ENCODE measurements around the gene TBL1X. TPM values are rescaled to one million over a fixed set of nuclear protein-coding genes. Genes with fewer than 3 reads are reported as not detected.

Gene TBL1X
- total and polyA plus RNA-seq, 4 donors: 2.3 to 21.7 (median 13.3) TPM

DNA sequence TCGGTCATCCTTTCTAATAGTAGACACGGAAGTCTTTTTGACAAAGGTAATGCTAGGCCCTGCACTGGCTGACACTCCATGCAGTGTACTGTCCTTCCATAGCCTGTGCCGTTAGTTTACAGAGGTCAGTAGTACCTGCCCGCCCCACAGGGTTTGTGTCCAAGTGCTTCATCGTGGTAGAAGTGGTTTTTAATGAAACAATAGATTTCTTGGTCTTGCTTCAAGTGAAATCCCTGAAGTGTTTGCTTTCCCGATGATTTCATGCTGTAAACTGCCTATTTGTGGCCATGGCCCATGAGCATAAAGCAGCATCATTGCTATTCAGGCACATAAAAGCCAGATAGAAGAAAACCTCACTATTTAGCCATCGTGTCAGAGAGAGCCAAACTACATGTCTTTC, 161.5 kb downstream of the TBL1X start:
- H3K4me3 ChIP-seq: no peak overlapping the region
- no peak overlapping the region for H3K9ac ChIP-seq (ENCODE audit: insufficient read depth in 1 of 2, low read length in 2 of 2)
- no peaks in the 10 kb centered on the region for H3K36me3 ChIP-seq (ENCODE audit: control insufficient read depth in 4 of 4, insufficient read depth in 4 of 4, low read length in 4 of 4)
- H3K27ac ChIP-seq (ENCODE audit: low read depth in 1 of 2, low read length in 1 of 2): no peak overlapping the region
- H3K9me3 ChIP-seq (ENCODE audit: control insufficient read depth in 4 of 4, insufficient read depth in 3 of 4, low read length in 3 of 4): no peaks in the 10 kb centered on the region
- TF ChIP-seq, protein P1, sequence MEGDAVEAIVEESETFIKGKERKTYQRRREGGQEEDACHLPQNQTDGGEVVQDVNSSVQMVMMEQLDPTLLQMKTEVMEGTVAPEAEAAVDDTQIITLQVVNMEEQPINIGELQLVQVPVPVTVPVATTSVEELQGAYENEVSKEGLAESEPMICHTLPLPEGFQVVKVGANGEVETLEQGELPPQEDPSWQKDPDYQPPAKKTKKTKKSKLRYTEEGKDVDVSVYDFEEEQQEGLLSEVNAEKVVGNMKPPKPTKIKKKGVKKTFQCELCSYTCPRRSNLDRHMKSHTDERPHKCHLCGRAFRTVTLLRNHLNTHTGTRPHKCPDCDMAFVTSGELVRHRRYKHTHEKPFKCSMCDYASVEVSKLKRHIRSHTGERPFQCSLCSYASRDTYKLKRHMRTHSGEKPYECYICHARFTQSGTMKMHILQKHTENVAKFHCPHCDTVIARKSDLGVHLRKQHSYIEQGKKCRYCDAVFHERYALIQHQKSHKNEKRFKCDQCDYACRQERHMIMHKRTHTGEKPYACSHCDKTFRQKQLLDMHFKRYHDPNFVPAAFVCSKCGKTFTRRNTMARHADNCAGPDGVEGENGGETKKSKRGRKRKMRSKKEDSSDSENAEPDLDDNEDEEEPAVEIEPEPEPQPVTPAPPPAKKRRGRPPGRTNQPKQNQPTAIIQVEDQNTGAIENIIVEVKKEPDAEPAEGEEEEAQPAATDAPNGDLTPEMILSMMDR (IDR thresholded peaks at IDR 0.05; ENCODE audit: control extremely low read depth, extremely low read depth): no peak
- ATAC-seq (ENCODE audit: insufficient read depth, low FRiP score) (no peak), DNase-seq (no peak)
- peaks cover 0 to 2% (median 0%) of the 10 kb centered on the region in 5 donors for H3K4me1 ChIP-seq (ENCODE audit: control insufficient read depth in 5 of 5, insufficient read depth in 5 of 5, low read length in 5 of 5)
- peaks cover 0 to 18% (median 12%) of the 10 kb centered on the region in 3 donors for H3K27me3 ChIP-seq (ENCODE audit: control insufficient read depth in 3 of 3, insufficient read depth in 3 of 3, low read length in 2 of 3)
- 76 to 89% methylated on average over 7 of the region's 7 CpGs for WGBS, 2 donors

DNA sequence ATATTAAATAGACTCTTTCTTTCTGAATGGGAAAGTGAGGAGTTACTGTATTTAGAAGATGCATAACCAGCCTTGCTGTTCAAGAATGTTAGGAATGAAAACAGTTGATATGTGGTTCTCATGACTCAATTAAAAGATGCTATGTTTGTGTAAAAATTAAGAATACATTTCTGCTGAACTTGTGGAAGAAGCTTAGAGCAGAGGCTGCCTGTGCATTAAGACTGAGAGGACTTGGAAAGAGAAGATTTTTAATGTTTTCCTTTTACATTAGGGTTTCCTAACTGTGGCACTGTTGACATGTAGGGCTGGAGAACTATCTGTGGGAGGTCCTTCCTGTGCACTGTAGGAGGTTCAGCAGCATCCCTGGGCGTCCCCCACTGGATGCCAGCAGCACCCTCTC, 163.1 kb downstream of the TBL1X start:
- H3K4me3 ChIP-seq: no peak overlapping the region
- H3K27me3 ChIP-seq (ENCODE audit: control insufficient read depth in 3 of 3, insufficient read depth in 3 of 3, low read length in 2 of 3): peaks cover 0 to 16% (median 12%) of the 10 kb centered on the region in 3 donors
- H3K27ac ChIP-seq (ENCODE audit: low read depth in 1 of 2, low read length in 1 of 2): no peak overlapping the region
- H3K4me1 ChIP-seq (ENCODE audit: control insufficient read depth in 5 of 5, insufficient read depth in 5 of 5, low read length in 5 of 5): peaks cover 0 to 2% (median 0%) of the 10 kb centered on the region in 5 donors
- ATAC-seq (ENCODE audit: insufficient read depth, low FRiP score) (no peak), DNase-seq (no peak)
- no peak overlapping the region for H3K9ac ChIP-seq (ENCODE audit: insufficient read depth in 1 of 2, low read length in 2 of 2)
- no peaks in the 10 kb centered on the region for H3K36me3 ChIP-seq (ENCODE audit: control insufficient read depth in 4 of 4, insufficient read depth in 4 of 4, low read length in 4 of 4)
- H3K9me3 ChIP-seq (ENCODE audit: control insufficient read depth in 4 of 4, insufficient read depth in 3 of 4, low read length in 3 of 4): no peaks in the 10 kb centered on the region
- TF ChIP-seq, protein P1 (IDR thresholded peaks at IDR 0.05; ENCODE audit: control extremely low read depth, extremely low read depth): no peak
- 62 to 86% methylated on average over 1 of the region's 1 CpG for WGBS, 2 donors

DNA sequence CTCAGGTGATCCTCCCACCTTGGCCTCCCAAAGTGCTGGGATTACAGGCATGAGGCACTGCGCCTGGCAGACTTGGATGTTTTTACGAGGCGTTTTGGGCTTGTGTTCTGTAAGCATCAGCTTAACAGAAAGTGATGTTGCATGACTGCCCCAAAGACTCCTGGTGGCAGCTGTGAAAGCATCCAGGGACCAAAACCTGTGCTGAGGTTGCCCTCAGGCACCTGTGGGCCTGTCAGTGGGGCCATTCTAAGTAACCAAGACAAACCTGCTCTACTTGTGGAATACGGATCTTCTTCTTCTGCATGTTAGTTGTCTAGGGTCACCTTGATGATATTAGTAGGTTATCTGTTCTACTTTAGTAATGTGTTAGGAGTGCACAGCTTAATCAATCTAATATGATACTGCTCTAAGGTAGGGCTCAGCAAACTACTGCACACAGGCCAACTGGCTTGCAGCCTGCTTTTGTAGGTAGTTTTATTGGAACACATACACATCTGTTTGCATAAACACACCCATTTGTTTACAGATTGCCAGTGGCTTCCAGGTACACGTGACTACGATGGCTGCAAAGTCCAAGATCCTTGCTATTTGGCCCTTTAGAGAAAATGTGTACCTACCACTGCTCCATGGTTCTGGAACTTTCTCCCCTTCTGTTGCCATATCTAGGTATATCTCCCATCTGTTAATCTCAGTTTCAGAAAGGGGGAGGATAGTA, 164.1 kb downstream of the TBL1X start:
- Histone ChIP-seq H3K27ac (ENCODE audit: low read depth in 1 of 2, low read length in 1 of 2) (no peak overlapping the region), H3K27me3 (ENCODE audit: control insufficient read depth in 3 of 3, insufficient read depth in 3 of 3, low read length in 2 of 3) (peaks cover 0 to 16% (median 12%) of the 10 kb centered on the region in 3 donors), H3K9ac (ENCODE audit: insufficient read depth in 1 of 2, low read length in 2 of 2) (no peak overlapping the region), H3K4me1 (ENCODE audit: control insufficient read depth in 5 of 5, insufficient read depth in 5 of 5, low read length in 5 of 5) (peaks cover 0 to 2% (median 0%) of the 10 kb centered on the region in 5 donors), H3K4me3 (no peak overlapping the region), H3K9me3 (ENCODE audit: control insufficient read depth in 4 of 4, insufficient read depth in 3 of 4, low read length in 3 of 4) (no peaks in the 10 kb centered on the region), H3K36me3 (ENCODE audit: control insufficient read depth in 4 of 4, insufficient read depth in 4 of 4, low read length in 4 of 4) (no peaks in the 10 kb centered on the region)
- TF ChIP-seq, protein P1 (IDR thresholded peaks at IDR 0.05; ENCODE audit: control extremely low read depth, extremely low read depth): no peak
- ATAC-seq (ENCODE audit: insufficient read depth, low FRiP score) (no peak), DNase-seq (no peak)
- 92 to 99% methylated on average over 6 of the region's 6 CpGs for WGBS, 2 donors
